Measurements from ENCODE around the gene CHMP6.

CHMP6 gene

GRCh38 chr17:80983545-80983944, 8.1 kb upstream of the CHMP6 start:
- TF ChIP-seq CTCF (IDR thresholded peaks at IDR 0.05; ENCODE audit: low read depth, low read length), result no peak
- H3K4me3 ChIP-seq (ENCODE audit: low read depth, low read length), result no peak overlapping the region

- 0 out of 2 replicates have a peak, but pooled peaks have one; percentile 40 for TF ChIP-seq CTCF (IDR thresholded peaks at IDR 0.05; ENCODE audit: low read depth, low read length)
- H3K4me3 ChIP-seq (ENCODE audit: low read depth, low read length), result no peak overlapping the region
These were observed 6.9 kb upstream of the CHMP6 start for GRCh38 chr17:80984749-80985148.

- no peak for TF ChIP-seq CTCF (IDR thresholded peaks at IDR 0.05; ENCODE audit: low read depth, low read length)
- H3K4me3 ChIP-seq (ENCODE audit: low read depth, low read length), result no peak overlapping the region
These were observed 5.6 kb upstream of the CHMP6 start for GRCh38 chr17:80986046-80986445.

- TF ChIP-seq CTCF (IDR thresholded peaks at IDR 0.05; ENCODE audit: low read depth, low read length), result no peak
- H3K4me3 ChIP-seq (ENCODE audit: low read depth, low read length), result no peak overlapping the region
These were observed 4.7 kb upstream of the CHMP6 start for GRCh38 chr17:80986816-80987475.

- H3K4me3 ChIP-seq (ENCODE audit: low read depth, low read length), result no peak overlapping the region
- TF ChIP-seq CTCF (IDR thresholded peaks at IDR 0.05; ENCODE audit: low read depth, low read length), result no peak
These were observed 3.6 kb upstream of the CHMP6 start for GRCh38 chr17:80987941-80988461.

GRCh38 chr17:80989586-80989913, 2.1 kb upstream of the CHMP6 start:
- no peak for TF ChIP-seq CTCF (IDR thresholded peaks at IDR 0.05; ENCODE audit: low read depth, low read length)
- H3K4me3 ChIP-seq (ENCODE audit: low read depth, low read length), result no peak overlapping the region

GRCh38 chr17:80990921-80991644, 558 bp upstream of the CHMP6 start:
- H3K4me3 ChIP-seq (ENCODE audit: low read depth, low read length), result peak overlapping the region; percentile 75
- no peak for TF ChIP-seq CTCF (IDR thresholded peaks at IDR 0.05; ENCODE audit: low read depth, low read length)
